H1 (cell line): ENCODE results near the gene ITGB7.

ENCODE experiments used
- CREB1 ChIP-seq: IDR thresholded peaks from 2 replicates; pipeline ENCODE4 v1.6.1; 2012; ENCODE audit warnings: inconsistent platforms
- EZH2 ChIP-seq: fragments of 200-600 bp; sonication (generic); IDR thresholded peaks from 2 replicates; pipeline ENCODE4 v1.7.1; 2012; ENCODE audit warnings: low read depth, mild to moderate bottlenecking, moderate library complexity, low read length, inconsistent platforms; ENCODE audit not compliant: severe bottlenecking
- JUND ChIP-seq: IDR thresholded peaks from 2 replicates; pipeline ENCODE4 v1.6.1; 2011; ENCODE audit warnings: mild to moderate bottlenecking, improper control_type of control experiment, low read length
- PHF8 ChIP-seq: fragments of 200-600 bp; sonication (generic); conservative IDR thresholded peaks from 2 replicates; pipeline ENCODE4 v1.7.1; 2012; ENCODE audit warnings: low read depth, mild to moderate bottlenecking, inconsistent platforms, low read length, moderate library complexity
- ZNF274 ChIP-seq: IDR thresholded peaks from 2 replicates; pipeline ENCODE4 v1.7.0; 2012; ENCODE audit warnings: low read length, borderline replicate concordance; ENCODE audit errors: extremely low read depth
- TF ChIP-seq, protein P1 (sequence below): IDR thresholded peaks from 2 replicates; pipeline ENCODE4 v1.6.1; 2011; ENCODE audit warnings: low read depth, mild to moderate bottlenecking, low read length; ENCODE audit not compliant: insufficient read depth
- TF ChIP-seq, protein P2 (sequence below), 3 experiments: IDR thresholded peaks; 1 replicate in 2 of 3; 2 replicates in 1 of 3; pipeline versions ENCODE4 v1.5.1 to v1.6.1; 2011; ENCODE audit warnings: low read length in 3 of 3, mild to moderate bottlenecking in 3 of 3, inconsistent platforms in 2 of 3, low read depth in 1 of 3, moderate library complexity in 1 of 3; ENCODE audit not compliant: insufficient read depth in 1 of 3; ENCODE audit errors: control extremely low read depth in 1 of 3
- TF ChIP-seq, protein P3 (sequence below): IDR thresholded peaks from 2 replicates; pipeline ENCODE4 v1.6.1; 2011; ENCODE audit warnings: low read length, improper control_type of control experiment

DNA sequence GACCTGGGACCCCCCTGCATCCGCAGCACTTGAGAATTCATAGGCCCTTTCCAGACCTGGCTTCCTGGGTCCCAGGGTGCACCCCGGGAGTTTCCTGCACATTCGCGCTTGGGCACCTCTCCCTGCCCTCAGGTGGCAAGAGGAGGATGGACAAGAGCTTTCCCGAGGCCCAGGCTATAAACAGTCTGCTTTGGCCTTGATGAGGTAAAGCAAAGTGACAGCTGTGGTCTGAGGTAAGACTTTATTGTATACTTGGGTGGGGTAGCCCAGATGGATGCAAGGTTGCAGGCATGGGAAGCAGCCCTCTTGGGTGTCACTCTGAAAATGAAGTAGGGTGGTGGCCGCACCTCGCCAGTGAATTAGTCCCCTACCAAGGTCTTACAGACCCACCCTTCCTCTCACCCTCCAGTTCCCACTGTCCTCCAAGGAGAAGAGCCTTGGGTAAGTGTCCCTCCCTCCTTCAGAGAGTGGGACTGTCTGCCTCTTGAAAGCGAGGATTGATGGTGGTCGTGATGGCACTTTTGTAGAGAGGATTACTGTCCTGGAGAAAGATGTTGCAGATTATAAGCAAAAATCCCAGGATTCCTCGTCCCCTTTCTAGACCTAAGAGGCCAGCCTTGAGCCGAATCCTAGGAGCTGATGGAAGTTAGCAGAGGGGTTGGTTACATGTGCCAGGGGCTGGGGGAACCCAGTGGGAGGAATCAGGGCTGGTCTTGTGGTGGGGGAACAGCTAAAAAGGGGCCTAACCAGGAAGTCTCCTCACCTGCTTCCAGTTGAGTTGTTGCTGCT is 15.8 kb downstream of the ITGB7 start:
- TF ChIP-seq, protein P1, sequence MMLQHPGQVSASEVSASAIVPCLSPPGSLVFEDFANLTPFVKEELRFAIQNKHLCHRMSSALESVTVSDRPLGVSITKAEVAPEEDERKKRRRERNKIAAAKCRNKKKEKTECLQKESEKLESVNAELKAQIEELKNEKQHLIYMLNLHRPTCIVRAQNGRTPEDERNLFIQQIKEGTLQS: no peak
- TF ChIP-seq, protein P2, sequence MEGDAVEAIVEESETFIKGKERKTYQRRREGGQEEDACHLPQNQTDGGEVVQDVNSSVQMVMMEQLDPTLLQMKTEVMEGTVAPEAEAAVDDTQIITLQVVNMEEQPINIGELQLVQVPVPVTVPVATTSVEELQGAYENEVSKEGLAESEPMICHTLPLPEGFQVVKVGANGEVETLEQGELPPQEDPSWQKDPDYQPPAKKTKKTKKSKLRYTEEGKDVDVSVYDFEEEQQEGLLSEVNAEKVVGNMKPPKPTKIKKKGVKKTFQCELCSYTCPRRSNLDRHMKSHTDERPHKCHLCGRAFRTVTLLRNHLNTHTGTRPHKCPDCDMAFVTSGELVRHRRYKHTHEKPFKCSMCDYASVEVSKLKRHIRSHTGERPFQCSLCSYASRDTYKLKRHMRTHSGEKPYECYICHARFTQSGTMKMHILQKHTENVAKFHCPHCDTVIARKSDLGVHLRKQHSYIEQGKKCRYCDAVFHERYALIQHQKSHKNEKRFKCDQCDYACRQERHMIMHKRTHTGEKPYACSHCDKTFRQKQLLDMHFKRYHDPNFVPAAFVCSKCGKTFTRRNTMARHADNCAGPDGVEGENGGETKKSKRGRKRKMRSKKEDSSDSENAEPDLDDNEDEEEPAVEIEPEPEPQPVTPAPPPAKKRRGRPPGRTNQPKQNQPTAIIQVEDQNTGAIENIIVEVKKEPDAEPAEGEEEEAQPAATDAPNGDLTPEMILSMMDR (IDR thresholded peaks at IDR 0.05; ENCODE audit: control extremely low read depth in 1 of 3, insufficient read depth in 1 of 3, low read depth in 1 of 3, low read length in 3 of 3): no peak
- no peak for TF ChIP-seq CREB1
- no peak for TF ChIP-seq JUND
- TF ChIP-seq, protein P3, sequence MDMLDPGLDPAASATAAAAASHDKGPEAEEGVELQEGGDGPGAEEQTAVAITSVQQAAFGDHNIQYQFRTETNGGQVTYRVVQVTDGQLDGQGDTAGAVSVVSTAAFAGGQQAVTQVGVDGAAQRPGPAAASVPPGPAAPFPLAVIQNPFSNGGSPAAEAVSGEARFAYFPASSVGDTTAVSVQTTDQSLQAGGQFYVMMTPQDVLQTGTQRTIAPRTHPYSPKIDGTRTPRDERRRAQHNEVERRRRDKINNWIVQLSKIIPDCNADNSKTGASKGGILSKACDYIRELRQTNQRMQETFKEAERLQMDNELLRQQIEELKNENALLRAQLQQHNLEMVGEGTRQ: no peak
- no peak for TF ChIP-seq PHF8
- no peak for TF ChIP-seq ZNF274
- no peak for TF ChIP-seq EZH2
